Gastroesophageal sphincter (tissue), 3 donors: Measurements from ENCODE around the gene DGKK.

Source experiments
- POLR2A ChIP-seq, 2 donors: fragments of 450-650 bp; IDR thresholded peaks; one replicate each; pipeline ENCODE4 v1.6.1; 2017; ENCODE audit warnings: antibody characterized with exemption in 2 of 2, mild to moderate bottlenecking in 2 of 2, moderate library complexity in 1 of 2
- TF ChIP-seq, protein P1 (sequence below), 4 experiments: fragments of 200-600 bp in 2 of 4; fragments of 450-650 bp in 2 of 4; sonication (generic) in 1 of 4; IDR thresholded peaks; one replicate each; pipeline ENCODE4 v1.5.1; 2017 to 2019; ENCODE audit warnings: antibody characterized with exemption in 4 of 4, mild to moderate bottlenecking in 2 of 4, moderate library complexity in 2 of 4

DNA sequence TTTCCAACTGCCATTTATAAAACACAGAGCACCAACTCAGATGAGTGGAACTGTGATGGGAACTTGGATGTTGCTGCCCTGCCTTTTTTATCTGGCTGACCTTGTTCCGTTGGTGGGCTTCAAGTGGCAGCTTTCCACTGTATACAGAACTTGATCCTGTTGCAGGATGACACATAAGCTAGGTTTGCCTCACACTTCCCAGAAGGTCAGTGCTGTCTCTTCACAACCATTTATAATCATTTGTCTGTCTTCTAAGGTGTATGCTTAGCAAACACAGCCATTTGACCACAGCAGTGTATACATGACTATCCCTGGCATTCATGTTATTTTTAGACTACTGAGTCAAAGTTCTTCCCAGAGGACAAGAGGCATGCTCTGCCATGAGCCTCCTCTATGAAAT lies 20.3 kb downstream of the DGKK start:
- TF ChIP-seq, protein P1, sequence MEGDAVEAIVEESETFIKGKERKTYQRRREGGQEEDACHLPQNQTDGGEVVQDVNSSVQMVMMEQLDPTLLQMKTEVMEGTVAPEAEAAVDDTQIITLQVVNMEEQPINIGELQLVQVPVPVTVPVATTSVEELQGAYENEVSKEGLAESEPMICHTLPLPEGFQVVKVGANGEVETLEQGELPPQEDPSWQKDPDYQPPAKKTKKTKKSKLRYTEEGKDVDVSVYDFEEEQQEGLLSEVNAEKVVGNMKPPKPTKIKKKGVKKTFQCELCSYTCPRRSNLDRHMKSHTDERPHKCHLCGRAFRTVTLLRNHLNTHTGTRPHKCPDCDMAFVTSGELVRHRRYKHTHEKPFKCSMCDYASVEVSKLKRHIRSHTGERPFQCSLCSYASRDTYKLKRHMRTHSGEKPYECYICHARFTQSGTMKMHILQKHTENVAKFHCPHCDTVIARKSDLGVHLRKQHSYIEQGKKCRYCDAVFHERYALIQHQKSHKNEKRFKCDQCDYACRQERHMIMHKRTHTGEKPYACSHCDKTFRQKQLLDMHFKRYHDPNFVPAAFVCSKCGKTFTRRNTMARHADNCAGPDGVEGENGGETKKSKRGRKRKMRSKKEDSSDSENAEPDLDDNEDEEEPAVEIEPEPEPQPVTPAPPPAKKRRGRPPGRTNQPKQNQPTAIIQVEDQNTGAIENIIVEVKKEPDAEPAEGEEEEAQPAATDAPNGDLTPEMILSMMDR (IDR thresholded peaks at IDR 0.05), result no peak
- no peak for TF ChIP-seq POLR2A (IDR thresholded peaks at IDR 0.05)
